Dendritic cell treated with granulocyte-macrophage colony-stimulating factor and Interleukin-4, amounts not matched to agents 40 ng/mL and 50 ng/mL, for 4 days (primary cell): ENCODE results near the gene CLEC16A.
"Not testable (repeated sequence)": the region's sequence is repeated elsewhere in the genome, so short reads cannot be mapped to it uniquely, and the experiment has no call there.

Source experiments
- H3K27ac Mint-ChIP-seq: one replicate; pipeline ENCODE4 v1.8.0; 2022; ENCODE audit warnings: mild to moderate bottlenecking, mixed read lengths
- H3K27me3 Mint-ChIP-seq: one replicate; pipeline ENCODE4 v1.8.0; 2022; ENCODE audit warnings: mild to moderate bottlenecking, mixed read lengths
- H3K36me3 Mint-ChIP-seq: one replicate; pipeline ENCODE4 v1.8.0; 2022; ENCODE audit warnings: low read depth, mixed read lengths
- H3K4me1 Mint-ChIP-seq: one replicate; pipeline ENCODE4 v1.8.0; 2022; ENCODE audit warnings: low read depth, mixed read lengths
- H3K4me3 Mint-ChIP-seq: one replicate; pipeline ENCODE4 v1.8.0; 2022; ENCODE audit warnings: mild to moderate bottlenecking, moderate library complexity, mixed read lengths
- H3K9me3 Mint-ChIP-seq: one replicate; pipeline ENCODE4 v1.8.0; 2022; ENCODE audit warnings: mixed read lengths
- intact Hi-C: fragments of 100-400 bp; cut with micrococcal nuclease; formaldehyde crosslinking; loops from one replicate; pipeline ENCODE4 v1.15.0; 2022

The CLEC16A gene

DNA sequence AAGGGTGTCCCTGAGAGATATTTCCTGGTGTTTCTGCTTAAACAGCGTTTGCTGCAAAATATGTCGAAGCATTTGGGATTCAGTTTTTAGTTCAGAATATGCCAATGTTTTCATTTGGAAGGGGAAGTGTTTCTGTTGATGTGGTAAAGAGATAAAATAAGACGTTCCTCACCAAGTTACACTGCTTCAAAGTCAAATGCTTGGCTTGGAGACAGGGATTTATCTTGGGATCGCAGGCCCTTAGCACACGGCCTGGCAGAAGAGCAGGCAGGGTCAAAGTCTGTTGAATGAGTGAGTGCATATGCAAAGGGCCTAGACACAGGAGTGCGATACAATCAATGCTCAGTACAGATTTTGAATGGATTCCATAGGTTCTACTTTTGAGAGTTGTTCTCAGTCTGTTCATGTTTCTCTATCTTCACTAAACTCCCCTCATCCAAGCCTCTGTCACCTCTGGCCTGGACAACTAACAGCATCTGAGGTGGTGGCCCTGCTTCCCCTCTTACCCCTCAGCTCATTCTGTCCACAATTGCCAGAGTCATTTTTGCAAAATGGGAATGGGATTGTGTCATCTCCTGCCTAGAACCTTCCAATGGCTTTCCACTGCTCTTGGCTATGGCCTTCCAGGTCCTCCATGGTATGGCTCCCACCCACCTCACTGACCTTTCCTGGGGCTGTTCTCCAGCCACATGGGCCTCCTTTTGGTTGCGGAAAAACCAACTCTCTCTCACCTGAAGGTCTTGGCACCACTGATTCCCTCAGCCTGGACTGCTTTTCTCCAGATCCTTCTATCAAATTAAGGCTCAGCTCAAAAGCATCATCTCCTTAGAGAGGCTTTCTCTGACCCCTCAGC lies 5.3 kb upstream of the CLEC16A start:
- intact Hi-C loops = no loop called here

DNA sequence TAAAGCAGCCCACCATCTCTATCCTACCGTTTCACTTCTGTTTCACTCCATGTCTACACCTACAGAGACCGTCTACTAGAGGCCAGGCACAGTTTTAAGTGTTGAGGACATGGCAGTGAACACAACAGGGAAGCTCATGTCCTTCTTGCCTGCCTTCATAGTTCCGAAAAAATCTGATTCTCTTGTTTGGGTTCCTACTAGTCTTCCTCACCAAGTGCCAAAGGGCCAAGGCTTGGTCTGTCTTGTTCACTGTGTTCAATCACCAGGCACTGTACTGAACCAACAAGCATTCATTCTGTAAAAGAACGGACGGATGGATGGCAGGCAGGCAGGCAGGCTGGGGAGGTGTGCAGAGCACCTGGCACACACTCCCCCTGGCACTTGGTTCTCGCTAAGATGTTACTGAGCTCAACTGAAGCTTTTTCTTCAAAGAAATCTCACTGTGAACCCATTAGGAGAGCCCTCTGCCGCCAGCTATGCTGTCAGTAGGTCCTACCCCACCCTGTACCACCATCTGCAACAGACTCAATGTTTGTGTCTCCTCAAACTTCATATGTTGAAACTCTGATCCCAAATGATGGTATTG lies 4.6 kb upstream of the CLEC16A start:
- peaks cover 70% of the 10 kb centered on the region for H3K36me3 Mint-ChIP-seq
- H3K9me3 Mint-ChIP-seq = no peaks in the 10 kb centered on the region
- no peaks in the 10 kb centered on the region for H3K27me3 Mint-ChIP-seq
- intact Hi-C loops = no loop called here
- peaks cover 81% of the 10 kb centered on the region for H3K4me1 Mint-ChIP-seq
- peak overlapping the region; percentile 80 for H3K27ac Mint-ChIP-seq
- peak overlapping the region; percentile 75 for H3K4me3 Mint-ChIP-seq

More for the DNA sequence above, 5.3 kb upstream of the CLEC16A start:
- H3K9me3 Mint-ChIP-seq = no peaks in the 10 kb centered on the region
- peaks cover 84% of the 10 kb centered on the region for H3K4me1 Mint-ChIP-seq
- H3K36me3 Mint-ChIP-seq = peaks cover 71% of the 10 kb centered on the region
- H3K27ac Mint-ChIP-seq = peak overlapping the region; percentile 80
- H3K27me3 Mint-ChIP-seq = no peaks in the 10 kb centered on the region
- peak overlapping the region; percentile 75 for H3K4me3 Mint-ChIP-seq

DNA sequence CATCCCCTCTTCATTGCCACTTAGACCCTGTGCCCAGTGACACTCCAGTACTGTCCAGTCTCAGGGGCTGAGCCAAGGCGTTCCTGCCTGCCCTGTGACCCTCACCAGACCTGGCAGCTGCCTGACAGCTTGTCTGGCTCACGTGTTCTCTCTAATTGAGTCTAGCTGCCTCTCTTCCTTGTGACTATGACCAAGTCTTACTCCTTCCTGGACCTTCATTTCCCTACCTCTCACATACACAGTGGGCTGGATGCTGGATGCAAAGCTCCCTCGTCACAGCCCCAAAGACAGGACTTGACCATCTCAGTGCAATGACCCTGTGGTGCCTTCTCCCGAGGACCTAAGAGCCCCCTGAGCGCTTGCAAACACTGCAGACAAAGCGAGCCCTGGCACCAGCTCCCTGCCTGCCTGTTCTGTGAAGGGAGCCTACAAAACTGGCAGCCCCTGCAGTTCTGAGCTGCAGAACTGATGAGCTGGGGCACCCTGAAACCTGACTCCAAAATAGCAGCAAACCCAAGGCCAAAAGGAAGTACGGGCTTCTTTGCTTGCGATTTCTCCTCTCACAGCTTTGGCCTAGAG lies 3.8 kb upstream of the CLEC16A start:
- Mint-ChIP-seq H3K4me1 (peaks cover 84% of the 10 kb centered on the region), H3K4me3 (peak overlapping the region; percentile 75), H3K9me3 (no peaks in the 10 kb centered on the region), H3K27me3 (no peaks in the 10 kb centered on the region), H3K27ac (peak overlapping the region; percentile 60), H3K36me3 (peaks cover 65% of the 10 kb centered on the region)
- intact Hi-C loops = no loop called here

DNA sequence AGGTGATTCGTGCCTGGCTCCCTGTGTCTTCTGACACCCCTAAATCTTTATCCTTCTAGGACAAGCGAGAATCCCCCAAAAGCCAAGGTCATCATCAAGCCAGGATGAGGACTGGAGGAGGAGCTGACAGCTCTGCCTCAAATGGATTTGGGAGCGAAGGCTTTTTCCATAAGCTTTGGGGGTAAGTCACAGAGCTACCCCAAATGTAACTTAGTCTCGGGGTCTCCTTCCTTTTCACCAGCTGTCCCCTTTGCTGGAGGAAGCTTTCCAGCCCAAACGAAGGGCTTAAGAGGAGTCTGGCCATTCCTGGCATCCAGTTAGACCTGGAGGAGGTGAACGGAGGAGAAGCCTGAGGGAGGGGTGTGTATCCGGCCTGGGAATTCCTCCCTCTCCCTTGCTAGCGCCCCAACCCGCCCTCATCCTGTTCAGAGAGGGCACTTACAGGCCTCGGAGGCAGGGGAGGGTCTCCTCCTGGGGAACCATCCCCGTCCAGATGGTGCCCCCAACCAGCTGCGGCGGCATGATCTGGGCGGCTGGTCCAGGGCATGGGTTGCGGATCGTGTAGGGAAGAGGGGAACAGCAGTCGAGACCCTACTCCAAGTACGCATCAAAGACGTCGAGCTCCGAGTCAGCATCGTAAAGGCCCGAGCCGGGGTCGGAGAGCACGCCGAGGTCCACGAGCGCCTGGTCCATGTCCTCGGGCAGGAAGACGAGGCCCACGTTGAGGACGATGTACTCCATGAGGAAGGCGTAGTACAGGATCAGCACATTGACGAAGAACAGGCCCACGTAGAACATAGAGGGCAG lies 3.0 kb upstream of the CLEC16A start:
- intact Hi-C loops = no loop called here
- H3K27me3 Mint-ChIP-seq = no peaks in the 10 kb centered on the region
- H3K4me3 Mint-ChIP-seq = peak overlapping the region; percentile 75
- H3K4me1 Mint-ChIP-seq = peaks cover 84% of the 10 kb centered on the region
- peaks cover 58% of the 10 kb centered on the region for H3K36me3 Mint-ChIP-seq
- H3K27ac Mint-ChIP-seq = peak overlapping the region; percentile 60
- H3K9me3 Mint-ChIP-seq = no peaks in the 10 kb centered on the region

DNA sequence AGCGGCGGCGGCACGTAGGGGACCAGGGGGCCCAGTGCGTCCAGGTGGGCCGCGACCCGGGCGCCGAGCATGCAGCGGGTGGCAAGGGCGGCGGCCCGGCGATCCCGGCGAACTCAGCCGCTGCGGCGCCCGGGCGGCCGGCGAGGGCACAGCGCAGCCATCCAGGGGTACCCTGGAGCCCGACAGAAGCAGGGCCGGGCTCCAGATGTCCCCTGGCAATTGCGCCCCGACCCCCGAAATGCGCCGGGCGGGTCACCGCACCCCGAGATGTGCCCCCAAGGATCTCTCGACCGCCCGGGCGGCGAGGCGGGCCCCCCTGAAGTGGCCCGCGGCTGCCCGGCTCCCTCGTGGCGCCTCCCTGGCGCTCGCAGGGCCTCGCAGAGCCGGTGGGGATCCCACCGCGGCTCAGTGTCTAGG lies 2.4 kb upstream of the CLEC16A start:
- H3K27me3 Mint-ChIP-seq, intact Hi-C loops, H3K9me3 Mint-ChIP-seq: not testable (repeated sequence)
- Mint-ChIP-seq H3K36me3 (peaks cover 52% of the 10 kb centered on the region), H3K4me1 (peaks cover 81% of the 10 kb centered on the region), H3K4me3 (peak overlapping the region; percentile 75), H3K27ac (peak overlapping the region; percentile 60)

DNA sequence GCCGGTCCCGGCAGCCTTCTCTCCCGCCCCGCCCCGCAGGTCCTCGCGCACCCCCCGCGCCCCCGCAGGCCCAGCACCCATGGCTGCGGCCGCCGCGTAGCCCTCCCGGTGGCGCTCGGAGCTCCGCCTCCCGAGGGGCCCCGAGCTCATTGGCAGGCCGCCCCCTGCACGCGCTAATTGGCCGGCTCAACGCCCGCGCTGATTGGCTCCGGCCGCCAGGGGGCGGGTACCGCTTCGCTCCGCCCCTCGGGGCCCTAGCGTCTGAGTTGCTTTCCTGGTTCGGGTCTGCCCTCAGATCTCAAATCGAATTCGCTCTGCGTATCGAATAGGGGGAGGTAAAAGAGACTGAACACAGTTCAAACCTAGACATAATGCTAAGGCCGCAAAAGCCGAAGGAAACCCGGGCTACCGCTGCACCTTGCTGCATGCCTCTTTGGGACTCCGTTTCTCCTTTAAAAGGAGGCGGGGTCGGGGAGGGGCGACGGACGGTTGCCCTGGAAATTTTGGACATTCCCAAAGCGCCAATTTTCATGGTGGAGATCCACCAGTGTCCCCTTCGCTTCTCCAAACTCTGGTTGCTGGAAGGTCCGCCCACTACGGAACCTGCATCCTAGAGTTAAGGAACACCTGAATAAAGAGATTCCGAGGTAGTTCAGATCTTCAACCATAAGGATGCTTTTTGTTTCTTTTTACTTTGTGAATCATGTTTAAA lies 1.9 kb upstream of the CLEC16A start, which contains the start of gene DEXI:
TSS of gene DEXI (minus strand) at position 117 of the 712 bp plus-strand sequence. CDS start 463 bp downstream, outside the sequence.
- H3K27ac Mint-ChIP-seq = peak within 1 kb of the TSS; percentile 60
- peaks cover 81% of the 10 kb centered on the region for H3K4me1 Mint-ChIP-seq
- H3K9me3 Mint-ChIP-seq = no peaks in the 10 kb centered on the region
- H3K36me3 Mint-ChIP-seq = peaks cover 52% of the 10 kb centered on the region
- intact Hi-C loops = no loop called here
- H3K4me3 Mint-ChIP-seq = peak within 1 kb of the TSS; percentile 75
- no peaks in the 10 kb centered on the region for H3K27me3 Mint-ChIP-seq

DNA sequence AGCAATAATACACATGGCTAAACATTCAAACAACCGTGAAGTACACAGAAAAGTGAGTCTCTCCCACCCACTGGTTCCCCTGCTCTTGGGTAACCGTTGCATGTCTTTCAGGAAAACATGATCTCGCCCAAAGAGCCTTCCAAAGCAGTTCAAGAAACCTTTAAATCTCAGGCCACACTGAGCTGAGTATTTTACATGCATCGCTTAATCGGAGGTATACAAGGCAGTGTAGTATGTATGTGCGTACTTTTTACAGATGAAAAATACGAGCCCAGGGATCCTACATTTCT lies 1.4 kb upstream of the CLEC16A start:
- H3K4me3 Mint-ChIP-seq = no peak overlapping the region
- H3K27ac Mint-ChIP-seq = no peak overlapping the region
- H3K27me3 Mint-ChIP-seq = no peaks in the 10 kb centered on the region
- no peaks in the 10 kb centered on the region for H3K9me3 Mint-ChIP-seq
- peaks cover 78% of the 10 kb centered on the region for H3K4me1 Mint-ChIP-seq
- intact Hi-C loops = no loop called here
- peaks cover 47% of the 10 kb centered on the region for H3K36me3 Mint-ChIP-seq

DNA sequence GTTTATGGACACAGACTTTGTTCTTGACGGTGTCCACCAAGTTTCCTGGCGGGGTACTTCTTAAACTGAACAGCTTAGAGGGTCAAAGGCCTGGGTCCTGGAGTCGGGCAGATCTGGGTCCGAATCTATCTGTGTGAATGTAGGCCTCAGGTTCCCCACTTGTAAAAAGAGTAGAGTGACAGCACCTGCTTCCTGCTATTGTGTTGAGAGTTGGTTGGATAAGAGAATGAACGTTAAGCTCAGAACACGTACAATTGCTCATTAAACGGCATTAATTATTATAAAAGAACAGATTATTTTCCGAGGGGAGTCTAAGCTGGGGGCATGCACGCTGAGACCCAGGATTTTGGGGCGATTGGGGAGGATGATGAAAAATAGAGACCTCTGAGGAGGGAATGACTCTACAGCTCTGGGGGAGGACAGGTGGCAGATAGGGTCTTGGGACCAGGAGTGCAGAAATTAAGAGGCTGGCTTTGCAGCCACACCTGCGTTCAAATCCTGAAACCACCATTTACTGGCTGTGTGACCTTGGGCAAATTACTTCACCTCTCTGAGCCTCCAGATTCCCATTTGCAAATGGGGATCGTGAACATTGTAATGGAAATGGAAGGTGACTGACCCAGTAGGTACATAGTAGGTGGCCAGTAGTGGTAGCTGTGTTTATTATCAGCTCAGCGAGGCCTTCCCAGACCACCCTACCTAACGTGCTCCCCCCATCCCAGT lies 862 bp downstream of the CLEC16A start:
- H3K27me3 Mint-ChIP-seq = no peaks in the 10 kb centered on the region
- peak overlapping the region; percentile 93 for H3K27ac Mint-ChIP-seq
- peak overlapping the region; percentile 96 for H3K4me3 Mint-ChIP-seq
- intact Hi-C loops = no loop called here
- H3K4me1 Mint-ChIP-seq = peaks cover 74% of the 10 kb centered on the region
- H3K9me3 Mint-ChIP-seq = no peaks in the 10 kb centered on the region
- peaks cover 35% of the 10 kb centered on the region for H3K36me3 Mint-ChIP-seq

DNA sequence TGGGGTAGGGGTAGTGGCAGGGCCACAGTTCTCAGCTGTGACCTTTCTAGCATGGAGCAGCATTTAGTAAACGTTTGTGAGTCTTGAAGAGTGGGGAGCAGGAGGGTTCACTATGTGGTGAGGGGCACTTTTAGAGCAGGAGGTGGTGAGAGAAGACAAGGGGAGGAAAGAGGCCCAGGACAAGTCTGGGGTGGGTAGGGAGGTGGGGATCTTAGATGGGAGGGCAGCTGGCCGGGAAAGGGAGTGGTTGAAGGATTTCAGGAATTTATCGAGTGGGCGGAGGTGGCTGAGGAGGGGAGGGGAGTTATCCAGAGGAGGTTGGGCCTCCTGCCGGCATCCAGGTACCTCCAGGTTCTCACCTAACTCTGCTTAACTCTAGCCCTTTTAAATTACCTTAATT lies 1.9 kb downstream of the CLEC16A start:
- Mint-ChIP-seq H3K27ac (peak overlapping the region; percentile 35), H3K4me3 (peak overlapping the region; percentile 18), H3K27me3 (no peaks in the 10 kb centered on the region), H3K4me1 (peaks cover 68% of the 10 kb centered on the region), H3K9me3 (no peaks in the 10 kb centered on the region), H3K36me3 (peaks cover 34% of the 10 kb centered on the region)
- intact Hi-C loops = no loop called here

DNA sequence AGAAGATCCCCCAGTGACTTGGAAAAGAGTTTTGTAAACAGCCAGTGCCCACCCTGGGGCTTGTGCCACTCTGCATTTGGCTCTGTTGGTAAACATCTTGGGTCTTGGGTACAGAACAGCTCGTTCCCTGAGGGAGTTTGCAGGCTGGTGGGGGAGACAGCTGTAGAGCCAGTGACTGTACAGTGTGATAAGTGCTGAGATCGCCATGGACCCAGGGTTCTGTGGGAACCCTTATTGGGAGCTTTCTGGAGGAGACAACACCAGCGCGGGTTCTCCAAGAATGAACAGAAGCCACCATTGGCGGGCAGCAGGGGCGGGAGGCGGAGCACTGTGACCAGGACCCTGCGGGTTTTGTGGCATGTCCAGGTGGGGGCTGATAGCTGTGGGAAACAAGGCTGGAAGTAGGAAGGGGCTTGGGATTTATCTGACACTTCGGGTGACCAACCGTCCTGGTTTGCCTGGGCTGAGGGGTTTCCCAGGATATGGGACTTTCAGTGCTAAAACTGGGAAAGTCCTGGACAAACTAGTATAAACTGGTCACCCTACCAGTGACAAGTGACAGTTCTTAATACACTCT lies 2.9 kb downstream of the CLEC16A start:
- Mint-ChIP-seq H3K36me3 (peaks cover 29% of the 10 kb centered on the region), H3K27ac (peak overlapping the region; percentile 37), H3K9me3 (no peaks in the 10 kb centered on the region), H3K27me3 (no peaks in the 10 kb centered on the region), H3K4me3 (no peak overlapping the region), H3K4me1 (peaks cover 64% of the 10 kb centered on the region)
- intact Hi-C loops = no loop called here

DNA sequence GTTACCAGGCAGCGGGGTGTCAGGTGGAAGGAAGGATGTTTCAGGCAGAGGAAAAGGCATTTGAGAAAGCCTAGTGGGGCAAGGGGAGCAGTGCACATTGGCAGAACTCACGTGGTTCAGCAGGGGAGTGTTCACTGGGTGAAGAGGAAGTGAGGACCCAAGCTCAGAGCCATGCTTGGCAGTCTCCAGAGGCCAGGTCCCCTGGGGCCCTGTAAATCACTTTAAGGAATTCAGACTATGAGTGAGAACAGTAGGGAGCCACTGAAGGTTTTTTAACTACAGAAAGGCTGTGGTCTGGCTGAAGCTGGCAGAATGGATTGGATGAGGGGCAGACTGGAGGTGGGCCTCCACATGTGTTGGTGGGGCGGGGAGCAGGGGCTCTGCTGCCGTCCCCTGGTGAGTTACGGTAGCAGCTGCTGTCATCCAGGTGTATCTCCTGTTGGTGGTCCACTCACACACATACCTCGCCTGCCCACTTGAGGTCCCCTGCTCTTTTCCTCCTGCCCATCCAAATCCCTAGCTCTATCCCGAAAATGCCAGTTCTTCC lies 5.1 kb downstream of the CLEC16A start:
- Mint-ChIP-seq H3K27me3 (no peaks in the 10 kb centered on the region), H3K4me3 (no peak overlapping the region), H3K9me3 (no peaks in the 10 kb centered on the region), H3K36me3 (peaks cover 26% of the 10 kb centered on the region), H3K4me1 (peaks cover 61% of the 10 kb centered on the region), H3K27ac (peak overlapping the region; percentile 58)
- intact Hi-C loops = no loop called here

DNA sequence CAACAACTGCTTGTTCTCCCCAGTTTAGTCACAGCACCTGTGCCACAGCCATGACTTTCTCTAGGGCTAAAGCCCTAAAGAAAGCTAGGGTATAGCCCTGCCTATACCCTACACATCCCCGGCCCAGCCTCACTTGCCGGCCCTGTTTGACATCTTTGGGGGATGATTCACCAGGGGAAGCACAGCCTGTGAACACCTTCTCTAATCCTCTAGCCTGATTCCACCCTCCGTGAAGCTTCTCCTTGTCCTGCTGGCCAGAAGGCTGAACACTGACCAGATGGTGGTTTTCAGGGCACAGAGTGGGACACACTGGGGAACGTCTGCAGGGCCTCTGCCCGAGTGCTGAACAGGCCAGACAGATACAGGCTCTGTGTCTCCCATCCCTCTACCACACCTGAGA lies 6.0 kb downstream of the CLEC16A start:
- intact Hi-C loops = no loop called here
- Mint-ChIP-seq H3K9me3 (no peaks in the 10 kb centered on the region), H3K27ac (peak overlapping the region; percentile 58), H3K4me3 (no peak overlapping the region), H3K36me3 (peaks cover 20% of the 10 kb centered on the region), H3K4me1 (peaks cover 61% of the 10 kb centered on the region), H3K27me3 (no peaks in the 10 kb centered on the region)
